Fibroblast of skin of scalp (primary cell): ENCODE data around the gene PRICKLE2.

ENCODE experiments used
- DNase-seq: peaks from one replicate; pipeline ENCODE4 v3.0.0-alpha.2; 2013

The PRICKLE2 gene

DNA sequence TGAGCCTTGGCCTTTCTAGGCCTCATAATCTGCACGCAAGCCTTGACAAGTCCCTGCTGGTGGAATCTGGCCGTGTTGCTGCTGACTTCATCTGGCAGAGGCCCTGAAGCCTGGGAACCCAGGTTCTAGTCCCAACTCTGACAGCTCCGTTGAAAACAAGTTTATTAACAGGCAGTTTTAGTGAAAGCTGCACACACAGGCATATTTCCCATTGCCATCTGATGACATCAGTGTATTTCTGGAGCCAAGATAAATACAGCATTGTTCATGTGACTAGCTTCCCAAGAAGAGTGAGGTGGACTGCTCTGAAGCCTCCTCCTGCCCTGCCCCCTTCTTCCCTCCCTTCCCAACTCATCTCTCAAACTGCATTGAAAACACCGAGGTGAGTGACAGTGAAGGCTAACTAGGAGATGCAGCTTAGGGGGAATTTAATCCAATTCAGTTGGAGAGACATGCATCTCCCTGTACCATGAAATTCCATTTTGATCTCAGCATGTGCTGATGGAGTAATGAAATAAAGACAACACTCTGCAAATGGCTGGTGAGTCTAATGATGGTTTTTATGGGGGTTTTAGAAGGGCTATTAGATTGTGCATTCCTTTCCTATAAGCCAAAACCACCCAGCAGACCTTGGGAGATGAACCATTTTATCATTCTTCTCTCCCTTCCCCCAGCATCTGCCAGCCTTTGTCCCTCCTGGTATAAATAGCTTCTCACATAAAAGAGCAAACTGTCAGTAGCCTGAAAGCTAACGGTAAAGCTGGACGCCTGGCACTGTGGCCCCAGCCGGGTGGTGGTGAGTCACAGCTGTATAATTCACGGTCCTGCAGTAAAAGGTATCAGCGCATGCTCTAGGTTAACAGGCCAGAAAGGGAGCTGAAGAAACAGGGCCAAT lies 38.0 kb downstream of the PRICKLE2 start:
- DNase-seq, result peak; percentile 99

DNA sequence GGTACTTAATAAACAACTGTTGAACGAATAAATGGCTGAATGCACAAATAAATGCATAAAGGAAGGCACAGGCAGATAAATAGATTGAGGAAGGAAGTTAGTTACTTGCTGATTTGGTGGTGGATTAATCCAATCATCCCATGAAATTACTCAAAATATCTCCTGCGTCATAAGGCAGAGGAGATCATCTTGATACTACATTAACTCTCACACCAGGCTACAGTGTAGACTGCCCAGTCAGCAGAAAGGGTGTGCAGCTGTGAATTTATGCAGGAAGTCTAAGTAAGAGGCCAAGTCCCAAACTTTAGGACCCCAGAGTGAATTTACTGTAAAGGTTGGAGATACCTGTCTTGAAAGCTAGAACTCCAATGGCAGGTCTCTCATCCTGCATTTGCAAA lies 38.6 kb downstream of the PRICKLE2 start:
- DNase-seq, result no peak

GRCh38 chr3:64185436-64185835 lies 39.8 kb downstream of the PRICKLE2 start:
- no peak for DNase-seq

- DNase-seq, result peak; percentile 60
Observed at GRCh38 chr3:64184621-64185020, 40.6 kb downstream of the PRICKLE2 start.

- DNase-seq, result peak; percentile 66
Observed at GRCh38 chr3:64179860-64180259, 45.4 kb downstream of the PRICKLE2 start.

DNA sequence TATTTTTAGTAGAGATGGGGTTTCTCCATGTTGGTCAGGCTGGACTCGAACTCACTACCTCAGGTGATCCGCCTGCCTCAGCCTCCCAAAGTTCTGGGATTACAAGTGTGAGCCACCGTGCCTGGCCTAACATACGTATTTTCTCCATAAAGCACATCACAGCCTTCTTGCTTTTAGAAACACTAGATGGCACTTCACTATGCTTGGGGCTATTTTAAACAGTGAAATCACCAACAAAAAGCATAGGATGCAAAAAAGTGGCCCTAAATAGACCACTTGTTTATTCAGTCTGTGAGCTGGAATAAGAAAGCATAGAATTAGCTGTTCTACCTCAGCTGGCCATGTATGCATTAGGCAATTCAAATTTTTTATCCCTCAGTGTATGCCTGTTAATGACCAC lies 46.0 kb downstream of the PRICKLE2 start:
- no peak for DNase-seq

DNA sequence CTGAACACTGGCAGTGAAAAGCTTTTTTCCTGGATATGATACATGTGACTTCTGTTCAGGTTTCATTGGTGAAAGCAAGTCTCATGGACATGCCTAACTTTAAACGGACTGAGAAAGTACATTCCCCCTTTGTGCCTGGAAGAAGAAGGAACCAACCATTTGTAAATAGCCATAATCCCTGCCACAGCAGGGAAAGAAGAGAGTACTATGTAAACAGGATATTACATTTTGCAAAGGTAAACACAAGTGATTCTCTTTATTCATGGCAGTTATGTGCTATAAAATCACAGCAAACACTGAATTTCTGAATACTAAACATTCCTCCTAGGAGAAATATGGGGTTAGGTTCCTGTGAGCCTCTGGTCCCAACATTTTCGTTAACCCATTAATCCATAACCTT lies 46.8 kb downstream of the PRICKLE2 start:
- no peak for DNase-seq

DNA sequence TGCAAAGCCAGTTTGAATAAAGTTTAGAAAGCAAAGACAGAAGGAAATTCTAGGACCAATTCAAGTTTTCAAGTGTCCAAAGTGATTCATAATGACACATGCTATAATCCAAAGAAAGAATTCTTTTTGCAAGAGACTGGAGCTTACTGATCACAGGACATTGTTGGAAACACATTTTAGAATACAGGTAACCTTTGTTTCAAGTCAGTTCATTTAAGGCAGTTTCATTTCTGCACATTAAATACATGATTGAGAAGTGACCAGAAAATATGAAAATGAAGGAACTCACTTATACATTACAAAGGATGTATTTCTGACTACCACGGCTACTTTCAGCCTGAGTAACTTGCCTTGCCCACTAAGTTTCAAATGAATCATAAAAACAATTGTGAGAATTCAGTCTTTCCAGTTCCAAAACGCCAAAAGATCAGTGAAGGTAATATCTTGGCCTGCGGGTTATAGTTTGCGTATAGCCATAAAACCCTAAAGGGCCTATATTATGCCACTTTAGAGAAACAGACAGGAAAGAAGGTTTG lies 48.7 kb downstream of the PRICKLE2 start:
- DNase-seq, result no peak

DNA sequence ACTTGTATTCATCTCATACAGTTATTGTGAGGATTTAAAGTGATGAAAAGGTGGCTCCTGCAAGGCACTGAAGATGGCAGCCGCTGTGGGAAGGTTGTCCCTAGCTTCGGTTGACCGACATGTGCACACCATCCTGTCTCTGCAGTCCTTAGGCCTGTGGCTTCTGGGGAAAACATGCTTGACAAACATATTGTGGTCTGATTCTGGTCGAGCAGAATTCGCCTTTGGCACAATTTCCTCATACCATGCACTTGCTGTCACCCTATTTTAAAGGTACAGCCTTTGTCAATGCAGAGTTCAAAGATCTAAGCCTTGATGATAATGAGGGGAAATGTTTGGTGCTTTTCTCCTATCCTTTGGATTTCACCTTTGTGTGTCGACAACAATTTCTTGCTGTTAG lies 50.9 kb downstream of the PRICKLE2 start:
- peak; percentile 60 for DNase-seq

DNA sequence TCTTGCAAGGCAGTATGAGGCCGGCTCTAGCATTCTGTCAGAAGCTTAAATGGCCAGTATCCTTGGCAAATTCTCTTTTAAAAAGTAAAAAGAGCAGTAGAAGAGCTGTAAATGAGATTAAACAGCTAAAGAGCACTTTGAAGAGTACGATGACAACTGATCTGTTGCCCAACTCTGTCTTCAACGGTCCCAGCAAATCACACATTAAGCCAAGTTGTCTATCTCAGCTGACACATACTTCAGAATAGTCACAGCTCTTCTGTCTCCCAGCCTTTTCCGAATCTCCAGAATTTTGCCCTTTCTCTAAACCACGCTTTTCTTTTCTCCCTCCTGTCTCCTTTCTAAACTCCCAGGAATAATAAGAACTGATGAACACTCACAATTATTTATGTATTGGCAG lies 51.7 kb downstream of the PRICKLE2 start:
- DNase-seq, result no peak

- no peak for DNase-seq
Observed at GRCh38 chr3:64170270-64170669, 55.0 kb downstream of the PRICKLE2 start.

GRCh38 chr3:64167868-64168267 lies 57.4 kb downstream of the PRICKLE2 start:
- DNase-seq, result no peak

GRCh38 chr3:64167351-64167750 lies 57.9 kb downstream of the PRICKLE2 start:
- DNase-seq, result no peak

- DNase-seq, result peak; percentile 86
Observed at GRCh38 chr3:64166584-64167162, 58.6 kb downstream of the PRICKLE2 start.

DNA sequence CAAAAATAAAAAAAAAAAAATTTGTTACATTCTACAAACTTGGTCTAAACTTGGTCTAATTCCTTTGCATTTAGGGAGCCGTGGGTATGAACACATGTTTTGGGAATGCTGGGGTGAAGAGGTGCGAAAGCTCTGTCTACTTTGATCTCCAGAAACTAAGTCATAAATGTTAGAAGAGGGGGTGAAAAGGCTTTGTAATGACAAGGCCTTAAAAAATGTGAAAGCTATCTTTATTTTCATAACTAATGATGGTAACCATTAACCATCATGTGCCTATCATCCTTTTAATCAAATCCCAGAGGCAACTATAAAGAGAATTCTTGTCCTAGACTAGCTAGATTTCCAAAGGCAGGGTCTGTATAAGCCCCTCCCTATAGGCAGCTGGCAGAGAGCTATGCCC lies 60.9 kb downstream of the PRICKLE2 start:
- DNase-seq, result peak; percentile 42

- peak; percentile 96 for DNase-seq
Observed at GRCh38 chr3:64163755-64164148, 61.5 kb downstream of the PRICKLE2 start.

GRCh38 chr3:64163019-64163754 lies 62.1 kb downstream of the PRICKLE2 start:
- peak; percentile 26 for DNase-seq

DNA sequence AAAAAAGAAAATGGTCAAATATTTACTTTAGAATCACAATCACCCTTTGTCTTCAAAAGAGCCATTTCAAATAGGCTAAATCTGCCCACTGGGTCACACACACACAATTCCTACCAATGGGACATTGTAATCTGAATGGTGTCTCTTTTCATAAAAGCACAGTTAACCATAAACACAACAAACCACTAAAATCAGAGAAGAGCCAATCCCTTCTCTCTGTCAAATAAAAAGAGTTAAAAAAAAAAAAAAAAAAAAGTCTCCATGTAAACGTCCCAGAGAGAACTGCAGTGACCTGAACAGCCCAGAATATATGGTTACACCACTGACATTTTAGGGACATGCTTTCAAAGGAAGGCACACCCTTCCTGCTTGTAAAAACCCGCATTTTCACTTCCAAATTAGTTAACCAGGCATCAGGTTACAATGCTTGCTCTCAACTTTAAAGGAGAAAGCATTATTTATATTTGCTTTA lies 63.7 kb downstream of the PRICKLE2 start:
- DNase-seq, result no peak

DNA sequence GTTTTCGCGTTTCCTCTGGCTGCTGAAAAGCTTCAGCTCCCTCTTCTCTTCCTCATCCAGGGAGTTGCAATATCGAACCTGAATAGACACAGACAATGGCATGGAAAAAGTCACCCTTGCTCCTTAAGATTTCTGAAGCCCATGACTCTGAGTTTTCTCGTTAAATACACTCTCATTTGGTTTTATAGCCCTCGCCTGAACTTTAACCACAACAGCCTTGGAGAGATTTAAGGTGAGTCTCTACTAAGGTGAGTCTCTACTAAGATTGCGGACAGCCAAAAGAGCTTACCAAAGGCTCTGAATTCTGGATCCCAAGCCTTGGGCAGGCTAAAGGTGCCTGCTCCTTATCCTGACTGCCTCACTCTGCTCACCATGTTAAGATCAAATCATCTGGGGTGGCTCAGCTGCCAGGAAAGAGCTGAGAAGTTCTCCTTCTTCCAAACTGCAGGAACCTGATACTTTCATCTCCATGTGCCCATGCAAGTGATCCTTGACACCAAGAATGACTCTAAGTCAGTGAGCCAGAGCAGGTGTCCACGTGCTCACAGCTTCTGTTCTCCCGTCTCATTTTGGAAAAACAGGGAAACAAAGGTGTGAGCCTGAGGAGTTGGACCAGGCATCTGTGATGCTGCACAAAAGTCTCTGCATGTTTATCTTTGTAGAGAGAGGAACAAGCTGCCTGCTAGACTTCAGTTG lies 65.1 kb downstream of the PRICKLE2 start:
- no peak for DNase-seq

GRCh38 chr3:64158334-64158733 lies 66.9 kb downstream of the PRICKLE2 start:
- DNase-seq, result peak; percentile 27

DNA sequence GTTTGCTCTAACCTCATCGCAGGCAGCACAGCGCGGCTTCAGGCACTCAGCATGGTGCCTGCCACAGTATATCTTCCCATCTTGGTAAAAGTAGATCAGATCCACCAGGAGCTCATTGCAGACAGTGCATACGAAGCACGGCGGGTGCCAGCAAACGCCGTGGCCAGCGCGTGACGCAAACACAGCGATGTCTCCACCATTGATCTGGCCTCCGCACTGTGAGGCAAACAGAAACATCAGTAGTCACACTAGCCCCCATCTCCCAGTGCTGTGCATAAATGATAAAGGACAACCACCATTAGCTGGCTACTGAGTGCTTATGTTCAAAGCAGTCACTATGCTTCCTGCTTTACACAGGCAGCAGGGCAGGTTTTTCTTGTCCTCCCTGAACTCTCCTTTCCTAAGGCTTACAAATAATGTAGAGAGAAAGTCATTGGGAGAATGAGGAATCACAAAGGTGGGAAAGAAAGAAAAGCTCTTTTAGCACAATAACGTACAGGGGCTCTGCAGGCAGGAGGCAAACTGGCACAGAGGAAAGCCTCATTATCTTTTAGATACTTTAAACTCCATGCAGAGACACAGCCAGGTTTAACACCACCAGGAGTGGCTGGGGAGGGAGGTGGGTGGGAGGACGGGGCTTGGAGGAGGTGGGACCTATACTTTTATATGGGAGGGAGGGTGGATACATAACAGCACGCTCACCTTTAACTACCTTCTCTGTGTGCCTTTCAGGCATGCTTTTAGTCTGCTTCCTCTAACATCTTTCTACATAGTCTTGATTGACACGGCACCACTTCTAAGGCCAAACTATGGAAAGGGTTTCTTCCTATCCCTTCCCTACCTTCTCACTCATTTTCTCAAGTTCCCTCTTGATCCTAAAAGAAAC lies 67.9 kb downstream of the PRICKLE2 start:
- no peak for DNase-seq
